H1 (cell line): ENCODE results near the gene CRYGS. TPM values are rescaled to one million over a fixed set of nuclear protein-coding genes. Genes with fewer than 3 reads are reported as not detected.
A peak's percentile ranks its signal among the peaks of the same experiment; 100 is the strongest.

Experiments used
- CTCF ChIA-PET: fragments of 300-600 bp; sonication (Branson Sonifier 250); formaldehyde crosslinking; loops from one replicate; lab custom pipeline; 2021; ENCODE audit not compliant: partially characterized antibody; lab: Charles Lee
- POLR2A ChIA-PET: fragments of 300-600 bp; sonication (Branson Sonifier 250); formaldehyde crosslinking; loops from one replicate; lab custom pipeline; 2021; ENCODE audit warnings: inconsistent platforms; ENCODE audit not compliant: partially characterized antibody; lab: Charles Lee
- DNase-seq, 2 experiments: peaks; one replicate each; pipeline versions ENCODE4 v3.0.0 to v3.0.0-alpha.2; 2010 to 2022; ENCODE audit warnings: low spot score in 2 of 2, low read depth in 1 of 2, mixed read lengths in 1 of 2
- FAIRE-seq: peaks from 2 replicates; lab custom pipeline; 2011; peaks lifted over from hg19 to GRCh38; lab: Jason Lieb, UNC
- H2AFZ ChIP-seq: 2 replicates; pipeline ENCODE4 v1.8.1; 2012; ENCODE audit warnings: low read length, inconsistent platforms
- H2AK5ac ChIP-seq: 2 replicates; pipeline ENCODE4 v1.6.1; 2013; ENCODE audit warnings: low read depth, low read length
- H2BK120ac ChIP-seq: replicated peaks from 2 replicates; pipeline ENCODE3; 2013; ENCODE audit warnings: low read depth, low read length, inconsistent platforms
- H2BK12ac ChIP-seq: 2 replicates; pipeline ENCODE4 v1.6.1; 2013; ENCODE audit warnings: low read depth, low read length
- H2BK15ac ChIP-seq: 2 replicates; pipeline ENCODE4 v1.6.1; 2013; ENCODE audit warnings: low read length
- H2BK20ac ChIP-seq: 2 replicates; pipeline ENCODE4 v1.6.1; 2013; ENCODE audit warnings: low read length
- H2BK5ac ChIP-seq: 2 replicates; pipeline ENCODE4 v1.6.1; 2013; ENCODE audit warnings: low read depth, low read length
- H3K14ac ChIP-seq: 2 replicates; pipeline ENCODE4 v1.6.1; 2013; ENCODE audit warnings: inconsistent platforms; ENCODE audit not compliant: insufficient read length
- H3K18ac ChIP-seq: 2 replicates; pipeline ENCODE4 v1.6.1; 2013; ENCODE audit warnings: low read length; ENCODE audit errors: extremely low read depth
- H3K23ac ChIP-seq: 2 replicates; pipeline ENCODE4 v1.6.1; 2013; ENCODE audit warnings: inconsistent platforms; ENCODE audit not compliant: insufficient read length
- H3K23me2 ChIP-seq: 2 replicates; pipeline ENCODE4 v1.6.1; 2013; ENCODE audit warnings: low read depth, low read length
- H3K27ac ChIP-seq: 2 replicates; pipeline ENCODE4 v1.6.1; 2011; ENCODE audit warnings: low read depth, low read length, inconsistent platforms
- H3K27me3 ChIP-seq, 4 experiments: replicated peaks in 1 of 4; 1 replicate in 1 of 4; 2 replicates in 3 of 4; pipeline versions ENCODE4 v1.6.1 to v1.8.1; 2011 to 2013; ENCODE audit warnings: low read length in 3 of 4, mild to moderate bottlenecking in 3 of 4, inconsistent platforms in 2 of 4, mixed read lengths in 2 of 4, moderate library complexity in 1 of 4; ENCODE audit not compliant: control insufficient read depth in 3 of 4, insufficient read depth in 3 of 4; ENCODE audit errors: extremely low read depth in 1 of 4
- H3K36me3 ChIP-seq, 4 experiments: 2 replicates each; pipeline versions ENCODE4 v1.6.1 to v1.8.1; 2011 to 2013; ENCODE audit warnings: mild to moderate bottlenecking in 4 of 4, low read length in 3 of 4, moderate library complexity in 2 of 4, control low read depth in 1 of 4, inconsistent platforms in 1 of 4; ENCODE audit not compliant: insufficient read depth in 4 of 4, control insufficient read depth in 2 of 4
- H3K4ac ChIP-seq: replicated peaks from 2 replicates; pipeline ENCODE3; 2013; ENCODE audit warnings: low read length, low read depth, mixed read lengths, inconsistent platforms; ENCODE audit not compliant: insufficient read length
- H3K4me1 ChIP-seq, 4 experiments: replicated peaks in 1 of 4; 1 replicate in 1 of 4; 2 replicates in 3 of 4; pipeline versions ENCODE4 v1.6.1 to v1.8.1; 2011 to 2013; ENCODE audit warnings: low read length in 3 of 4, inconsistent platforms in 2 of 4, mixed read lengths in 1 of 4; ENCODE audit not compliant: insufficient read depth in 4 of 4, control insufficient read depth in 3 of 4
- H3K4me2 ChIP-seq, 2 experiments: 2 replicates each; pipeline versions ENCODE4 v1.6.1 to v1.8.1; 2011 to 2013; ENCODE audit warnings: low read depth in 2 of 2, low read length in 2 of 2, control low read depth in 1 of 2, inconsistent platforms in 1 of 2, mild to moderate bottlenecking in 1 of 2; ENCODE audit not compliant: insufficient read depth in 1 of 2
- H3K4me3 ChIP-seq, 4 experiments: fragments of 200-600, 300-600 bp in 1 of 4; sonication (generic), shearing (Covaris generic), sonication (Bioruptor Twin) in 1 of 4; 2 replicates each; pipeline versions ENCODE4 v1.5.1 to v1.8.1; 2011 to 2016; ENCODE audit warnings: low read length in 4 of 4, low read depth in 3 of 4, control low read depth in 2 of 4, inconsistent platforms in 2 of 4, mild to moderate bottlenecking in 2 of 4, mixed read lengths in 1 of 4, moderate library complexity in 1 of 4; ENCODE audit not compliant: insufficient read depth in 2 of 4; ENCODE audit errors: extremely low read depth in 1 of 4
- H3K56ac ChIP-seq: replicated peaks from 2 replicates; pipeline ENCODE3; 2013; ENCODE audit warnings: low read depth, mild to moderate bottlenecking, mixed read lengths, low read length, inconsistent platforms; ENCODE audit not compliant: insufficient read length
- H3K79me1 ChIP-seq: 2 replicates; pipeline ENCODE4 v1.6.1; 2013; ENCODE audit warnings: low read depth, low read length, control low read depth
- H3K79me2 ChIP-seq, 2 experiments: 2 replicates each; pipeline versions ENCODE4 v1.6.1 to v1.8.1; 2012 to 2013; ENCODE audit warnings: low read length in 2 of 2, mild to moderate bottlenecking in 2 of 2, inconsistent platforms in 1 of 2; ENCODE audit not compliant: insufficient read depth in 2 of 2, control insufficient read depth in 1 of 2
- H3K9ac ChIP-seq, 4 experiments: replicated peaks in 1 of 4; 1 replicate in 1 of 4; 2 replicates in 3 of 4; pipeline versions ENCODE4 v1.6.1 to v1.8.1; 2011 to 2013; ENCODE audit warnings: low read depth in 3 of 4, low read length in 3 of 4, control low read depth in 2 of 4, mild to moderate bottlenecking in 2 of 4, moderate library complexity in 2 of 4, inconsistent platforms in 1 of 4; ENCODE audit errors: extremely low read depth in 1 of 4
- H3K9me3 ChIP-seq, 2 experiments: 2 replicates each; pipeline versions ENCODE4 v1.6.1 to v1.8.1; 2012 to 2013; ENCODE audit warnings: mild to moderate bottlenecking in 2 of 2, moderate library complexity in 2 of 2, control low read depth in 1 of 2, inconsistent platforms in 1 of 2, low read depth in 1 of 2, low read length in 1 of 2, mixed read lengths in 1 of 2; ENCODE audit not compliant: insufficient read depth in 2 of 2
- H4K20me1 ChIP-seq, 2 experiments: replicated peaks in 1 of 2; 2 replicates each; pipeline versions ENCODE3 to v1.8.1; 2011 to 2013; ENCODE audit warnings: inconsistent platforms in 2 of 2, low read length in 2 of 2, mild to moderate bottlenecking in 1 of 2; ENCODE audit not compliant: insufficient read depth in 2 of 2, control insufficient read depth in 1 of 2
- H4K5ac ChIP-seq: 2 replicates; pipeline ENCODE4 v1.6.1; 2013; ENCODE audit warnings: low read length, low read depth, mixed read lengths, inconsistent platforms; ENCODE audit not compliant: insufficient read length
- H4K8ac ChIP-seq: 2 replicates; pipeline ENCODE4 v1.8.0; 2013; ENCODE audit warnings: mild to moderate bottlenecking, moderate library complexity, low read length, inconsistent platforms; ENCODE audit not compliant: insufficient read depth; ENCODE audit errors: extremely low read depth
- H4K91ac ChIP-seq: replicated peaks from 2 replicates; pipeline ENCODE3; 2013; ENCODE audit warnings: low read length, mixed read lengths, inconsistent platforms; ENCODE audit not compliant: insufficient read length
- NANOG ChIP-seq: IDR thresholded peaks from 2 replicates; pipeline ENCODE4 v1.6.1; 2011; ENCODE audit warnings: low read length, low read depth, mild to moderate bottlenecking, inconsistent platforms; ENCODE audit not compliant: insufficient read depth, poor library complexity, severe bottlenecking
- POLR2AphosphoS5 ChIP-seq: IDR thresholded peaks from 2 replicates; pipeline ENCODE4 v1.6.1; 2011; ENCODE audit warnings: low read depth, low read length
- WGBS, 2 experiments: shearing (Covaris generic) in 1 of 2; methylation state at CpG; one replicate each; pipeline versions ENCODE4 v1.1.6 to v1.1.7; 2013 to 2015; ENCODE audit warnings: low lambda C conversion rate in 2 of 2, mixed read lengths in 2 of 2, inconsistent platforms in 1 of 2, low coverage in 1 of 2, missing lambda C conversion rate in 1 of 2; ENCODE audit not compliant: insufficient replicate concordance in 2 of 2, insufficient coverage in 1 of 2, insufficient read length in 1 of 2; ENCODE audit errors: extremely low coverage in 1 of 2, missing lambda C conversion rate in 1 of 2; 5-methylcytosine and 5-hydroxymethylcytosine counted together
- polyA plus RNA-seq, 7 experiments: library from polyadenylated mRNA; depleted of rRNA in 3 of 7; stranded (reverse) in 5 of 7; unstranded in 2 of 7; fragments of >200 nt in 5 of 7; fragments of 200-250 nt in 2 of 7; gene quantifications; 1 replicate in 5 of 7; 2 replicates in 1 of 7; 4 replicates in 1 of 7; pipeline versions ENCODE4 v1.2.1 to v1.2.3, GENCODE V29; 2011 to 2013; ENCODE audit warnings: missing spikeins in 2 of 7, mixed read lengths in 2 of 7
- total RNA-seq: library from RNA; stranded (reverse); fragmentation: NEBNext Ultra II Directional; extraction: Animal tissue kit (Norgen Biotek cat#: 25700); gene quantifications from 2 replicates; pipeline ENCODE4 v1.2.1, GENCODE V29; 2021

Gene CRYGS
- total and polyA plus RNA-seq, 2 of the 8 experiments (the other 6 are each of a cell fraction or from before 2014, with no cell fraction given) = 1.5 to 1.8 TPM

- no peak overlapping the region for H2BK15ac ChIP-seq
- H3K79me2 ChIP-seq = no peaks in the 10 kb centered on the region
- H2BK20ac ChIP-seq = no peak overlapping the region
- no peak overlapping the region for H3K4ac ChIP-seq
- H3K18ac ChIP-seq = no peak overlapping the region
- H2AK5ac ChIP-seq = no peak overlapping the region
- H3K4me3 ChIP-seq = no peak overlapping the region
- H3K4me1 ChIP-seq = no peaks in the 10 kb centered on the region
- H4K91ac ChIP-seq = no peak overlapping the region
- ChIA-PET CTCF (interaction anchor here (0.6 to 11.7 kb wide), 73 partner anchors 8 to 1945 kb away, joined by 3 to 146 read pairs (median 5); no protein-coding TSS in a partner anchor), POLR2A (interaction anchor here (1.0 to 2.0 kb wide), 4 partner anchors 21 to 248 kb away, joined by 3 to 7 read pairs (median 4); partner anchors contain the start of genes EIF4A2 and TBCCD1)
- DNase-seq (peak; percentile 39 to 83), FAIRE-seq (peak; percentile 96)
- no peaks in the 10 kb centered on the region for H3K23me2 ChIP-seq
- no peak overlapping the region for H3K4me2 ChIP-seq
- H3K9ac ChIP-seq = no peak overlapping the region
- H3K14ac ChIP-seq = no peak overlapping the region
- H4K8ac ChIP-seq = no peak overlapping the region
- H3K23ac ChIP-seq = no peak overlapping the region
- no peak overlapping the region for H2BK5ac ChIP-seq
- no peak overlapping the region for H2BK120ac ChIP-seq
- H3K56ac ChIP-seq = no peak overlapping the region
- H3K27me3 ChIP-seq = no peaks in the 10 kb centered on the region
- H3K9me3 ChIP-seq = no peaks in the 10 kb centered on the region
- H3K36me3 ChIP-seq = no peaks in the 10 kb centered on the region
- no peak overlapping the region for H3K27ac ChIP-seq
- no peak overlapping the region for H4K5ac ChIP-seq
- H3K79me1 ChIP-seq = no peaks in the 10 kb centered on the region
- WGBS, 2 experiments = 24% methylated on average over 8 of the region's 8 CpGs; no CpG with 5 or more reads in 1 of the 2 experiments
- no peak overlapping the region for H2BK12ac ChIP-seq
- H2AFZ ChIP-seq = no peak overlapping the region
- no peaks in the 10 kb centered on the region for H4K20me1 ChIP-seq
- no peak for TF ChIP-seq POLR2AphosphoS5
- no peak for TF ChIP-seq NANOG
Observed at GRCh38 chr3:186540221-186540834, 3.9 kb downstream of the CRYGS start.
